Activated B cell treated with CpG ODN at 0.5 μM for 24 hours (primary cell): ENCODE measurements around the gene RASA1. TPM values are rescaled to one million over a fixed set of nuclear protein-coding genes. Genes with fewer than 3 reads are reported as not detected.

ENCODE experiments used
- ATAC-seq: fragments of 200-7000 bp; cut with Tn5 transposase; one replicate; pipeline ENCODE4 v1.10.0; 2021; ENCODE audit warnings: low read depth, mild to moderate bottlenecking, moderate library complexity
- CTCF ChIA-PET: fragments of 350-600 bp; sonication (Branson Sonifier 250); formaldehyde crosslinking; loops from one replicate; lab custom pipeline; 2021; ENCODE audit warnings: antibody characterized with exemption; lab: Charles Lee
- POLR2A ChIA-PET: fragments of 350-600 bp; sonication (Branson Sonifier 250); formaldehyde crosslinking; loops from one replicate; lab custom pipeline; 2021; ENCODE audit warnings: antibody characterized with exemption; lab: Charles Lee
- DNase-seq: peaks from one replicate; pipeline ENCODE4 v3.0.0; 2022
- H3K27ac Mint-ChIP-seq: one replicate; pipeline ENCODE4 v1.8.0; 2020; ENCODE audit warnings: mixed read lengths
- H3K27me3 Mint-ChIP-seq: one replicate; pipeline ENCODE4 v1.8.0; 2021; ENCODE audit warnings: mixed read lengths
- H3K36me3 Mint-ChIP-seq: one replicate; pipeline ENCODE4 v1.8.0; 2021; ENCODE audit warnings: low read depth, mixed read lengths
- H3K4me1 Mint-ChIP-seq: one replicate; pipeline ENCODE4 v1.8.0; 2021; ENCODE audit warnings: mixed read lengths
- H3K4me3 Mint-ChIP-seq: one replicate; pipeline ENCODE4 v1.8.0; 2020; ENCODE audit warnings: mild to moderate bottlenecking, mixed read lengths
- H3K9me3 Mint-ChIP-seq: one replicate; pipeline ENCODE4 v1.8.0; 2020; ENCODE audit warnings: mixed read lengths
- intact Hi-C: fragments of 100-400 bp; cut with micrococcal nuclease; formaldehyde crosslinking; loops from one replicate; pipeline ENCODE4 v1.15.1; 2024
- total RNA-seq: library from RNA; stranded (reverse); gene quantifications from 2 replicates; pipeline ENCODE4 v1.2.3, GENCODE V29; 2022
- TF ChIP-seq, protein P1 (sequence below): fragments of 200-600 bp; IDR thresholded peaks from one replicate; pipeline ENCODE4 v1.8.0; 2022; ENCODE audit warnings: antibody characterized with exemption, mild to moderate bottlenecking

The RASA1 gene
- 25.6 and 28.8 TPM in 2 replicates for total RNA-seq

DNA sequence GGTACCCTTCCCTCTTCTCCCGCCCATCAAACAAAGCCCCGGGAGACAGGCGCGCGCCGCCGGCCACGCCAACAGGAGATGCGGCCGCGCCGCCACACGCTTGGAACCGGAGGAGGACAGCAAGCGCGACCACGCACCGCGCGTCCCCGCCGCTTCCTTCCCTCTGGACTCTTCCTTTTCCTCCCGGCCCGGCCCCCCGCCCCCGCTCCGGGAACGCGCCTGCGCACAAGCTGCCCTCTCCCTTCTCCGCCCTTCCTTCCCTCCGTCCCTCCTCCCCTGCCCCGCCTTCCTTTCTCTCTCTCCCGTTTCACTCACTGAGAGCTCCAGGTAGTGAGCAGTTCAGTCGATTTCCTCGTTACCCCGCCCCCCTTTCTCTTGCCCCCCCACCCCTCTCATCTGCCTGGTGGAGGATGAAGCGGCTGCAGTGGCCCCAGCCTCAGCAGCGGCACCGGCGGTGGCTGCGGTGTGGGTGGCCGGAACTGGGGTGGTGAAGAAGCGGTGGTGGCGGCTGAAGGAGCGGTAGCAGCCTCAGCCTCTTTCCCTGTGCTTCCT lies at the start of gene RASA1:
TSS of gene RASA1 (plus strand) at position 310 of the 552 bp plus-strand sequence. CDS start 569 bp downstream, outside the sequence.
- ATAC-seq (peak; percentile 70), DNase-seq (peak; percentile 78)
- Mint-ChIP-seq H3K36me3 (peaks cover 22% of the 10 kb centered on the region), H3K4me3 (peak within 1 kb of the TSS; percentile 99), H3K27me3 (no peaks in the 10 kb centered on the region), H3K4me1 (peaks cover 26% of the 10 kb centered on the region), H3K27ac (peak within 1 kb of the TSS; percentile 96), H3K9me3 (no peaks in the 10 kb centered on the region)
- POLR2A ChIA-PET, result interaction anchor here (0.5 to 3.3 kb wide), 16 partner anchors 9 to 1467 kb away, joined by 3 to 19 read pairs (median 4); no protein-coding TSS in a partner anchor
- TF ChIP-seq, protein P1, sequence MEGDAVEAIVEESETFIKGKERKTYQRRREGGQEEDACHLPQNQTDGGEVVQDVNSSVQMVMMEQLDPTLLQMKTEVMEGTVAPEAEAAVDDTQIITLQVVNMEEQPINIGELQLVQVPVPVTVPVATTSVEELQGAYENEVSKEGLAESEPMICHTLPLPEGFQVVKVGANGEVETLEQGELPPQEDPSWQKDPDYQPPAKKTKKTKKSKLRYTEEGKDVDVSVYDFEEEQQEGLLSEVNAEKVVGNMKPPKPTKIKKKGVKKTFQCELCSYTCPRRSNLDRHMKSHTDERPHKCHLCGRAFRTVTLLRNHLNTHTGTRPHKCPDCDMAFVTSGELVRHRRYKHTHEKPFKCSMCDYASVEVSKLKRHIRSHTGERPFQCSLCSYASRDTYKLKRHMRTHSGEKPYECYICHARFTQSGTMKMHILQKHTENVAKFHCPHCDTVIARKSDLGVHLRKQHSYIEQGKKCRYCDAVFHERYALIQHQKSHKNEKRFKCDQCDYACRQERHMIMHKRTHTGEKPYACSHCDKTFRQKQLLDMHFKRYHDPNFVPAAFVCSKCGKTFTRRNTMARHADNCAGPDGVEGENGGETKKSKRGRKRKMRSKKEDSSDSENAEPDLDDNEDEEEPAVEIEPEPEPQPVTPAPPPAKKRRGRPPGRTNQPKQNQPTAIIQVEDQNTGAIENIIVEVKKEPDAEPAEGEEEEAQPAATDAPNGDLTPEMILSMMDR, result no peak
- CTCF ChIA-PET, result interaction anchor here (1.0 to 1.3 kb wide), 2 partner anchors 144 to 192 kb away, joined by 3 read pairs; no protein-coding TSS in a partner anchor
- intact Hi-C loops, result loop anchor here (1.0 to 2.0 kb wide), 6 partner anchors 15 to 651 kb away; partner anchors contain the start of gene COX7C

GRCh38 chr5:87229780-87230179 lies 37.9 kb upstream of the RASA1 start:
- Mint-ChIP-seq H3K9me3 (no peaks in the 10 kb centered on the region), H3K27me3 (no peaks in the 10 kb centered on the region), H3K36me3 (no peaks in the 10 kb centered on the region), H3K4me1 (peaks cover 2% of the 10 kb centered on the region), H3K4me3 (no peak overlapping the region), H3K27ac (no peak overlapping the region)
- ATAC-seq, result no peak
- ChIA-PET POLR2A (no interaction called here), CTCF (no interaction called here)
- DNase-seq, result no peak
- intact Hi-C loops, result no loop called here
- TF ChIP-seq, protein P1, result no peak

GRCh38 chr5:87231037-87231808 lies 36.5 kb upstream of the RASA1 start:
- POLR2A ChIA-PET, result no interaction called here
- Mint-ChIP-seq H3K4me1 (peaks cover 2% of the 10 kb centered on the region), H3K27ac (no peak overlapping the region), H3K4me3 (no peak overlapping the region), H3K9me3 (no peaks in the 10 kb centered on the region), H3K36me3 (no peaks in the 10 kb centered on the region), H3K27me3 (no peaks in the 10 kb centered on the region)
- CTCF ChIA-PET, result interaction anchor here (0.8 kb wide), 1 partner anchor 12 kb away, joined by 3 read pairs; no protein-coding TSS in a partner anchor
- intact Hi-C loops, result no loop called here
- ATAC-seq (no peak), DNase-seq (no peak)
- TF ChIP-seq, protein P1, result no peak

DNA sequence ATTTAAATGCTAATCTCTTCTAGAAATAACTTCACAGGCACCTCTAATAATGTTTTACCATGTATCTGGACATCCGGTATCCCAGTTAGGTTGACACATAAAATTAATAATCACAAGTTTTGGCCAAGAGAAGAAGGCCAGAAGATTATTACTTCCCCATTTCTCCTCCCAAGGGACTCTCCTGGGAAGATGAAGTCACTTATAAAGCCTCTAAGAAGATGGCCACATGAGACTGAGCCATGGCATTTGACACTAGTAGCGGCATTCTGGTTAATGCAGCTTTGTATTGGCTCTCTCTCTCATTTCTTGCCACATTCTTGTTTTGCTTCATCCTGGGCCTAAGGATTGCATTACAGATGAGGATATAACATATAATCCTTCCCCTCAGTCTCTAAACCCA lies 34.5 kb upstream of the RASA1 start:
- DNase-seq, result no peak
- ATAC-seq, result peak; percentile 47
- intact Hi-C loops, result no loop called here
- no peak overlapping the region for H3K4me3 Mint-ChIP-seq
- H3K36me3 Mint-ChIP-seq, result no peaks in the 10 kb centered on the region
- ChIA-PET CTCF (no interaction called here), POLR2A (no interaction called here)
- H3K4me1 Mint-ChIP-seq, result peaks cover 2% of the 10 kb centered on the region
- TF ChIP-seq, protein P1, result no peak
- H3K27me3 Mint-ChIP-seq, result no peaks in the 10 kb centered on the region
- H3K9me3 Mint-ChIP-seq, result no peaks in the 10 kb centered on the region
- no peak overlapping the region for H3K27ac Mint-ChIP-seq

DNA sequence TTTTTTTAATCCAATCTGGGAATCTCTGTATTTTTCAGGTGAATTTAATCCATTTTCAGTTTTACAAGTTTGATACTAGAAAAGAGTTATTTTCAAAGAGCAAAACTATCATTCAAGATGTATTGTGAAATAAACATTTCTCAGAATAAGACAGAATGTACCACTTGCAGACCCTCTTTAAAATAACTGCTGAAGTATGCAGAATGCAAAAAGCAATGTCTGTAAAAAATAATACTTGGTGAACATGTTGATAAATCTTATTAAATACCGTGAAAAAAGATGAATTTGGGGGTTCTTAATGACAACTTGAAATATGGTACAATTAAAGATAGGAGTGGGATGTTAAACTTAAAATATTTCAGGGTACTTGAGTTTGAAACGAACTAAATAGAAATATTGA lies 26.1 kb upstream of the RASA1 start:
- Mint-ChIP-seq H3K4me1 (no peaks in the 10 kb centered on the region), H3K36me3 (no peaks in the 10 kb centered on the region), H3K27me3 (no peaks in the 10 kb centered on the region), H3K27ac (no peak overlapping the region), H3K9me3 (no peaks in the 10 kb centered on the region), H3K4me3 (no peak overlapping the region)
- TF ChIP-seq, protein P1, result no peak
- intact Hi-C loops, result no loop called here
- ATAC-seq (no peak), DNase-seq (no peak)
- POLR2A ChIA-PET, result no interaction called here
- CTCF ChIA-PET, result no interaction called here
